SK-N-SH treated with all-trans-retinoic acid at 6 μM for 48 hours (cell line): ENCODE measurements around the gene CNPY4.

ENCODE experiments used
- ARNTL ChIP-seq: fragments of 450-650 bp; formaldehyde crosslinking; IDR thresholded peaks from 2 replicates; pipeline ENCODE4 v1.5.0; 2020; ENCODE audit warnings: low read depth, mild to moderate bottlenecking, moderate library complexity, borderline replicate concordance
- BACH2 ChIP-seq: fragments of 250-450 bp; sonication (Bioruptor Pico); IDR thresholded peaks from 2 replicates; pipeline ENCODE4 v1.9.0; 2021; ENCODE audit warnings: mild to moderate bottlenecking, borderline replicate concordance
- PPARA ChIP-seq: fragments of 250-450 bp; sonication (Bioruptor Pico); IDR thresholded peaks from 2 replicates; pipeline ENCODE4 v1.5.0; 2020; ENCODE audit warnings: mild to moderate bottlenecking, borderline replicate concordance
- TOX ChIP-seq: fragments of 250-450 bp; sonication (Bioruptor Pico); IDR thresholded peaks from 2 replicates; pipeline ENCODE4 v1.8.0; 2021; ENCODE audit warnings: mild to moderate bottlenecking, moderate library complexity, borderline replicate concordance

- TF ChIP-seq ARNTL (no peak), BACH2 (CRISPR knock-in tag) (no peak), PPARA (no peak), TOX (CRISPR knock-in tag) (no peak)
These were observed 26.4 kb upstream of the CNPY4 start for GRCh38 chr7:100093054-100093453.
